Thymus (tissue), 11 donors: Measurements from ENCODE around the gene TEKT2. TPM values are rescaled to one million over a fixed set of nuclear protein-coding genes. Genes with fewer than 3 reads are reported as not detected.

Experiments used
- DNase-seq, 9 donors: peaks; one replicate each; pipeline ENCODE4 v3.0.0-alpha.2; 2013; ENCODE audit warnings: low spot score in 9 of 9, low read depth in 6 of 9, missing footprints in 1 of 9
- H3K27ac ChIP-seq, 2 donors: one replicate each; pipeline ENCODE4 v1.5.1; 2013; ENCODE audit warnings: control low read depth in 1 of 2, low read depth in 1 of 2, low read length in 1 of 2, mild to moderate bottlenecking in 1 of 2, moderate library complexity in 1 of 2
- H3K27me3 ChIP-seq, 2 donors: one replicate each; pipeline ENCODE4 v1.5.1; 2013; ENCODE audit warnings: low read length in 1 of 2; ENCODE audit not compliant: control insufficient read depth in 2 of 2, insufficient read depth in 1 of 2
- H3K36me3 ChIP-seq, 2 donors: one replicate each; pipeline ENCODE4 v1.5.1; 2013; ENCODE audit warnings: low read length in 1 of 2, mild to moderate bottlenecking in 1 of 2, moderate library complexity in 1 of 2; ENCODE audit not compliant: control insufficient read depth in 2 of 2, insufficient read depth in 2 of 2
- H3K4me1 ChIP-seq, 2 donors: one replicate each; pipeline ENCODE4 v1.5.1; 2013; ENCODE audit warnings: low read length in 2 of 2; ENCODE audit not compliant: control insufficient read depth in 2 of 2, insufficient read depth in 2 of 2
- H3K4me3 ChIP-seq, 2 donors: one replicate each; pipeline ENCODE4 v1.5.1; 2013; ENCODE audit warnings: low read length in 2 of 2, control low read depth in 1 of 2, mild to moderate bottlenecking in 1 of 2
- H3K9me3 ChIP-seq, 2 donors: one replicate each; pipeline ENCODE4 v1.5.1; 2013; ENCODE audit warnings: low read length in 1 of 2, mild to moderate bottlenecking in 1 of 2; ENCODE audit not compliant: control insufficient read depth in 2 of 2, insufficient read depth in 1 of 2
- WGBS: extraction: QIAGEN DNeasy Blood & Tissue Kit; methylation state at CpG from one replicate; pipeline ENCODE4 v1.1.7; 2013; 5-methylcytosine and 5-hydroxymethylcytosine counted together
- polyA plus RNA-seq: library from polyadenylated mRNA; stranded (reverse); fragments of 200-250 nt; gene quantifications from one replicate; pipeline ENCODE4 v1.2.3, GENCODE V29; 2013
- total RNA-seq: library from RNA; stranded (reverse); fragments of 120-200 nt; gene quantifications from one replicate; pipeline ENCODE4 v1.2.4, GENCODE V29; 2013
- donor health status: healthy.

TEKT2 gene
- total and polyA plus RNA-seq, 2 donors, result 1.5 to 1.8 TPM

- Histone ChIP-seq H3K36me3 (no peaks in the 10 kb centered on the region), H3K27me3 (no peaks in the 10 kb centered on the region), H3K4me1 (no peaks in the 10 kb centered on the region), H3K4me3 (no peak overlapping the region), H3K9me3 (no peaks in the 10 kb centered on the region), H3K27ac (no peak overlapping the region)
- 97% methylated on average over 2 of the region's 2 CpGs for WGBS
- no peak for DNase-seq
Observed at GRCh38 chr1:36068866-36069265, 15.0 kb upstream of the TEKT2 start.

GRCh38 chr1:36070349-36070748, 13.5 kb upstream of the TEKT2 start:
- Histone ChIP-seq H3K9me3 (no peaks in the 10 kb centered on the region), H3K27me3 (no peaks in the 10 kb centered on the region), H3K36me3 (no peaks in the 10 kb centered on the region), H3K27ac (no peak overlapping the region), H3K4me1 (no peaks in the 10 kb centered on the region), H3K4me3 (no peak overlapping the region)
- WGBS, result 95% methylated on average over 2 of the region's 2 CpGs
- DNase-seq, result no peak

- H3K36me3 ChIP-seq, result no peaks in the 10 kb centered on the region
- no peak for DNase-seq
- H3K4me1 ChIP-seq, result no peaks in the 10 kb centered on the region
- no peak overlapping the region for H3K4me3 ChIP-seq
- H3K9me3 ChIP-seq, result no peaks in the 10 kb centered on the region
- 87% methylated on average over 4 of the region's 4 CpGs for WGBS
- peaks cover 0 to under 1% of the 10 kb centered on the region in 2 donors for H3K27me3 ChIP-seq
- H3K27ac ChIP-seq, result no peak overlapping the region
Observed at GRCh38 chr1:36076979-36077573, 6.8 kb upstream of the TEKT2 start.

GRCh38 chr1:36080236-36080635, 3.7 kb upstream of the TEKT2 start:
- no peak overlapping the region for H3K27ac ChIP-seq

GRCh38 chr1:36080801-36081200, 3.1 kb upstream of the TEKT2 start:
- no peak overlapping the region for H3K4me3 ChIP-seq
- 94% methylated on average over 6 of the region's 6 CpGs for WGBS
- no peaks in the 10 kb centered on the region for H3K9me3 ChIP-seq
- H3K27me3 ChIP-seq, result peaks cover 8 to 32% of the 10 kb centered on the region in 2 donors
- H3K27ac ChIP-seq, result no peak overlapping the region
- H3K4me1 ChIP-seq, result peaks cover 0 to 2% of the 10 kb centered on the region in 2 donors
- no peaks in the 10 kb centered on the region for H3K36me3 ChIP-seq
- DNase-seq, result no peak

More at GRCh38 chr1:36080236-36080635, 3.7 kb upstream of the TEKT2 start:
- Histone ChIP-seq H3K4me3 (no peak overlapping the region), H3K4me1 (peaks cover 0 to 2% of the 10 kb centered on the region in 2 donors), H3K9me3 (no peaks in the 10 kb centered on the region), H3K36me3 (no peaks in the 10 kb centered on the region), H3K27me3 (peaks cover 8 to 28% of the 10 kb centered on the region in 2 donors)
- no peak for DNase-seq
- WGBS, result 92% methylated on average over 3 of the region's 3 CpGs

- Histone ChIP-seq H3K4me3 (no peak overlapping the region), H3K36me3 (no peaks in the 10 kb centered on the region), H3K9me3 (no peaks in the 10 kb centered on the region), H3K27me3 (peaks cover 8 to 35% of the 10 kb centered on the region in 2 donors), H3K4me1 (peaks cover 0 to 2% of the 10 kb centered on the region in 2 donors), H3K27ac (no peak overlapping the region)
- no peak for DNase-seq
- 90% methylated on average over 3 of the region's 3 CpGs for WGBS
Observed at GRCh38 chr1:36081926-36082485, 1.9 kb upstream of the TEKT2 start.

GRCh38 chr1:36083219-36083618, 675 bp upstream of the TEKT2 start:
- H3K4me3 ChIP-seq, result no peak overlapping the region
- H3K4me1 ChIP-seq, result peaks cover 2 to 3% of the 10 kb centered on the region in 2 donors
- no peaks in the 10 kb centered on the region for H3K36me3 ChIP-seq
- no peak for DNase-seq
- H3K27ac ChIP-seq, result no peak overlapping the region
- WGBS, result 93% methylated on average over 13 of the region's 13 CpGs
- peaks cover 8 to 35% of the 10 kb centered on the region in 2 donors for H3K27me3 ChIP-seq
- H3K9me3 ChIP-seq, result no peaks in the 10 kb centered on the region

- Histone ChIP-seq H3K4me1 (peaks cover 9 to 12% of the 10 kb centered on the region in 2 donors), H3K27ac (no peak overlapping the region), H3K36me3 (no peaks in the 10 kb centered on the region), H3K9me3 (no peaks in the 10 kb centered on the region), H3K27me3 (peaks cover 8 to 35% of the 10 kb centered on the region in 2 donors), H3K4me3 (peak overlapping the region; percentile 22 to 40)
- 74% methylated on average over 19 of the region's 19 CpGs for WGBS
- no peak for DNase-seq
Observed at GRCh38 chr1:36084497-36085115, 712 bp downstream of the TEKT2 start.

- no peaks in the 10 kb centered on the region for H3K36me3 ChIP-seq
- peaks cover 13% of the 10 kb centered on the region in 2 donors for H3K4me1 ChIP-seq
- peaks cover 8 to 35% of the 10 kb centered on the region in 2 donors for H3K27me3 ChIP-seq
- no peak overlapping the region for H3K27ac ChIP-seq
- no peaks in the 10 kb centered on the region for H3K9me3 ChIP-seq
- DNase-seq, result no peak
- no peak overlapping the region for H3K4me3 ChIP-seq
- 97% methylated on average over 9 of the region's 9 CpGs for WGBS
Observed at GRCh38 chr1:36085126-36085525, 1.2 kb downstream of the TEKT2 start.
